ENCODE measurements around the gene GREB1. TPM values are rescaled to one million over a fixed set of nuclear protein-coding genes. Genes with fewer than 3 reads are reported as not detected.

The GREB1 gene
- total RNA-seq, 1 experiment from 2014 or later: 1.8 TPM

DNA sequence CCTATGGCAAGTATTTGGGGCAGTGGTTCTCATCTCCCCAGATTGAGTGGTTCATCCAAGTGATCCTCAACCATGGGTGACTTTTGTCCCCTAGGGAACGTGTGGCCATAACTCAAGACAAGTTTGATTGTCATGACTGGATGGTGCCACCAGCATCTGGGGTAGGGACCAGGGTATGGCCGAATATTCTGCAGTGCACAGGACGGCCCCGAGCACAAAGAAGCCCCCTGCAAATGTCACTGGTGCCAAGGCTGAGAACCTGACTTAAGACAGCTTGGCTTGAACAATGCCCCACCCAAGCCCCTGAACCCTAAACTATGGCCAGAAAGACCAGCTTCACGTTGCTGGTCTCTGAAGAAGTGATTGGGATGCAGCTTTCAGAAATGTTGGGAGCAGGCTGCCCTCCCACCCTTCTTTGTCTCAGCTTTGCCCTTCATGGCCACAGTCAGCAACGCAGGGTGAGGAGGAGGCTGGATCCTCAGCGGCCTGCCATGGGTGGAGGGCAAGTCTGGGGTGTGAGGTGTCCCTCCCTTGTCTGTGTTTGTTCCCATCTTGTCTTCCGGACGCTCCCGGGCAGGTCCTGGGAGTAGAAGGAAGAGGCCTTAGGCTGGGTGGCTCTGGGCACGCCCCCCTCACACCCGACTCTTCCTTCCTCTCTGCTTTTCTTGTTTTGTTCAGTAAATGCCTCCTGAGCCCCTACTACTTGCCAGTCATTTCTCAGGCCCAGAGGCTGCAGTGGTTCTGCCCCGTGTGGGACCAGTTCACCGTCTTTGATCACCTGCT is 43.4 kb downstream of the GREB1 start:
- DNase-seq (ENCODE audit: extremely low read depth, low read depth): no peak

- no peak for DNase-seq (ENCODE audit: extremely low read depth, low read depth)
Observed at GRCh38 chr2:11578081-11578948, 44.5 kb downstream of the GREB1 start.

- DNase-seq (ENCODE audit: extremely low read depth, low read depth): no peak
Observed at GRCh38 chr2:11578986-11579774, 45.3 kb downstream of the GREB1 start.

- no peak for DNase-seq (ENCODE audit: extremely low read depth, low read depth)
Observed at GRCh38 chr2:11579867-11580659, 46.2 kb downstream of the GREB1 start.

DNA sequence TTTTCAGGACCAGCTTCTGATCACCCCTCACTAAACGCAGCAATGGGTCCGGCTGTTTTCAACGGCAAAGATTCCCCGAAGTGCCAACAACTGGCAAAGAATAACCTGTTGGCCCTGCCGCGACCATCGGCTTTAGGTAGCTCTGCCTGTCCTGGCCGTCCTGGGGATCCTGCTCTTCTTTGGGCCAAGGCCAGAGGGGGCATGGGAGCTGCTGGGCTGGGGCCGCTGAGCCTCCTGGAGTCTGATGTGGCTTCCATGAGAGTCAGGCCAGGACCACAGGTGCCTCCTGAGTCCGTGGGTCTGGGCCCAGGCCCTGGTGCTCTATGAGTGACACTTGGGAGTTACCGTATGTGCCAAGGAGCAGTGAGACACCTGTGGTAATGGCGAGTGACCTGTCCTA is 46.9 kb downstream of the GREB1 start:
- DNase-seq (ENCODE audit: extremely low read depth, low read depth): no peak

DNA sequence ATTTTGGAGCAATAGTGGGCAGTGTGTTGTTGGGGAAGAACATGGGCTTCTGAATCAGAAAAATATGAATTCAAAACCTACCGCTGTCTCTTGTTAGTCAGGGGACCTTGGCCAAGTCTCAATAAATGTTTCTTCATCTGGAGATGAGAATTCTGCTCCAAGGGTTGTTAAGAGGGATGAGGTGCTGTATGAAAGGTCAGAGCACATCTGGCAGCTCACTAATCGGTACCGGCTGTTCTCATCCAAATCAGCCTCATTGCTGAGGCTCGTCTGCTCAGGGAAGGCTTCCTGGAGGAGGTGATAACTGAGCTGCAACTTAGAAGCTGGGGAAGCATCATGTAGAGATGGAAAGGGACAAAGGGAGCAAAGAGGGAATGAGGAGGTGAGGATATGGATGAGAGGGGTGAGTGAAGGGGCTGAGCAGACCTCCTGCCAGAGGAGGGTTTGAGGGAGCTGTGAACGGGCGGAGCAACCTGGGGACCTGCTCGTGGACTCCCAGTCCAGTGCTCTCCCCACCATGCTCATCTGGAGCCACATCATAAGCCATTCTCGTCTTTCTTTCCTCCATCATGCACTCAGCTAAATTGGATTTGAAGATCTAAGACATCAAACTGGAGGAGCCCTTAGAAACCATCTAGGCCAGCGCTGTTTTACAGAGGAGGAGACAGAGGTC is 47.4 kb downstream of the GREB1 start:
- DNase-seq (ENCODE audit: extremely low read depth, low read depth): no peak

- DNase-seq (ENCODE audit: extremely low read depth, low read depth): no peak
Observed at GRCh38 chr2:11581797-11582611, 48.2 kb downstream of the GREB1 start.

DNA sequence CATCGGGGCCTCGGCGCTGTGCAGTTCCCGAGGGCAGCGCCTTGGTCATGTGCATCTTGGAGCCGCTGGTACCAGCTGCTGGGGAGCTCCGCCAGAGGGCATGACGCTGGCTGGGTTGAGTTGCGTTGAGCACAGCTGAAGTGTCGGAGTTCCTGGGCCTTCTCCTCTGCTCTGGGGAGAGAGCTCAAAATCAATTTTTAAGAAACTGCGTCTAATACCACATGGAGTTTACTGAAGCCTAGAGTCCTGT is 48.7 kb downstream of the GREB1 start:
- no peak for DNase-seq (ENCODE audit: extremely low read depth, low read depth)

DNA sequence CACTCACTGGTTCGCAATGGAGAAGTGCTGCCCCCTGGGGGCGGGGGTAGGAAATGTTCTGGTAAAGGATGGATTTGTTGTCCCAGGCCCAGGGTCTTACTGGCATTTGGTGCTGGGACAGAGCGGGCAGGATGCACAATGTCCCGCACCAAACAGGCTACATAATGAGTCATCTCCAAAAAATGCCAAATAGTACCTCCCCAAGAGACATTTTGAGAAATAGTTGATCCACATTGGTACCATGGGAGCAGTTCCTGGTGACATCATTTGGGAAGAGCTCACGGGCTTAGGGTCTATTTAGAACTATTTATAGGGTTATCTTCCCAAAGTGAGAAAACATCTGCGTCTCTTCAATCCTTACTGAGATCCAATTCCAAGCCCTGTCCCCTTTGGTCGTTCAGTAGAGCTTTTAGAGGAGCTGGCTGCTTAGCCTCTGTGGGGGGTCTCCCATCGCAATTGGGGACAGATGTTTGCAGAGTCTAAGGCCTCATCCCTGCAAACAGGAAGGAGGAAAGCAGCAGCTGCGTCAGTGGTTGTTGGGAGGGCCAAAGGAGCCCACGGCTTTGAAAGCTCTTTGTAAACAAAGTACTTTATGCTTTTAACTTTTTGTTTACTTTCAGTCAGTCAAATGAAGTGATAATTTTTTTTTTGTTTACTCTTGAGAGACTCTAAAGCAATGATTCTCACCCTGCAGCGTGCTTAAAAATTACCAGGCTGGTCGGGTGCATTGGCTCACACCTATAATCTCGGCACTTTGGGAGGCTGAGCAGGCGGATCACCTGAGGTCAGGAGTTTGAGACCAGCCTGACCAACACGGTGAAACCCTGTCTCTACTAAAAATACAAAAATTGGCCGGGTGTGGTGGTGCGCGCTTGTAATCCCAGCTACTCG is 49.3 kb downstream of the GREB1 start:
- DNase-seq (ENCODE audit: extremely low read depth, low read depth): peak; percentile 61

DNA sequence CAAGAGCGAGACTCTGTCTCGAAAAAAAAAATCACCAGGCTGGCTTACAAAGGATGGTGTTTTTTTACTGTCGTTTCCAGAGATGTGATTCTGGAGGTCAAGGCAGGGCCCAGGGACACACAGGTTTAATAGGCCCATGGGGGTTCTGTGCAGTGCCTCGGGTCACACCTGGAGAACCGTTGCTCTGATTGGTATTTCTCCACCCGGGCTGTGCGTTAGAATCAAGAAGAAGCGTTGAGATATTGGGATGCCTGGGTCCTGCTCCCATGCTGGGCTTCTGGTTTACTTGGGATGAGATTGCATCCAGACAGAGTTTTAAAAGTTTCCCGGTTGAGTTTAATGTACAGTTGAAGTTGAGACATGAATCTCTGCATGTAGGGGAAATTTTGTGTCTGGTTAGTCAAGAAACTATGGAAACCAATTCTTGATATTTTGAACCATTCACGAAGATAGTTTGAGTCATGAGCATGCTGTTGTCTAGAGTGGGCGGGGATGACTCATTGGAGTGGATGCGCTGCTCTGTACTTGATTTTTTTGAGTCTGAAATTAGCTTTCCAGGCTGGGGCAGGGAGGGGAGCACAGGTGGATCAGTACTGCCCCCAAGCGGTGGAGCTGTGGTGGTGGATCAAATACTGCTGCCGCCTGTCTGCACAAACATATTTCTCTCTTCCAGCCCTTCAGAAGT is 50.1 kb downstream of the GREB1 start:
- DNase-seq (ENCODE audit: extremely low read depth, low read depth): peak; percentile 55

- DNase-seq (ENCODE audit: extremely low read depth, low read depth): no peak
Observed at GRCh38 chr2:11584525-11585056, 50.7 kb downstream of the GREB1 start.

DNA sequence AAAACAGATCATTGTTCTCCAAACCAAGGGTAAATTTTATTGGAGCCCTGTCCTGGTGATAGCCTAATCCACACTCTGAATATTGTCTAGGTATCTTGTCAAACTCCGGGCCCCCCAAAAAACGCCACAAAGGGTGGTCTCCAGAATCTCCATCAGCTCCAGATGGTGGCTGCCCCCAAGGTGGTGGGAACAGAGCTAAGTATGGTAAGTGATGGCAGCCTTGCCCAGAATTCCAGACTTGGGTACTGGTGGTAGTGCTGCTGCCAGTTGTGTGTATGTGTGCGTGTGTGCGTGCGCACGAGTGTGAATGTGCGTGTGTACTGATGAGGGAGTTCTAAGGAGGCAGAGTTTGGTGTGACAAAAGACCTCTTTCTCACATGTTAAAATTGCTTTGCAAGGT is 51.2 kb downstream of the GREB1 start:
- no peak for DNase-seq (ENCODE audit: extremely low read depth, low read depth)

DNA sequence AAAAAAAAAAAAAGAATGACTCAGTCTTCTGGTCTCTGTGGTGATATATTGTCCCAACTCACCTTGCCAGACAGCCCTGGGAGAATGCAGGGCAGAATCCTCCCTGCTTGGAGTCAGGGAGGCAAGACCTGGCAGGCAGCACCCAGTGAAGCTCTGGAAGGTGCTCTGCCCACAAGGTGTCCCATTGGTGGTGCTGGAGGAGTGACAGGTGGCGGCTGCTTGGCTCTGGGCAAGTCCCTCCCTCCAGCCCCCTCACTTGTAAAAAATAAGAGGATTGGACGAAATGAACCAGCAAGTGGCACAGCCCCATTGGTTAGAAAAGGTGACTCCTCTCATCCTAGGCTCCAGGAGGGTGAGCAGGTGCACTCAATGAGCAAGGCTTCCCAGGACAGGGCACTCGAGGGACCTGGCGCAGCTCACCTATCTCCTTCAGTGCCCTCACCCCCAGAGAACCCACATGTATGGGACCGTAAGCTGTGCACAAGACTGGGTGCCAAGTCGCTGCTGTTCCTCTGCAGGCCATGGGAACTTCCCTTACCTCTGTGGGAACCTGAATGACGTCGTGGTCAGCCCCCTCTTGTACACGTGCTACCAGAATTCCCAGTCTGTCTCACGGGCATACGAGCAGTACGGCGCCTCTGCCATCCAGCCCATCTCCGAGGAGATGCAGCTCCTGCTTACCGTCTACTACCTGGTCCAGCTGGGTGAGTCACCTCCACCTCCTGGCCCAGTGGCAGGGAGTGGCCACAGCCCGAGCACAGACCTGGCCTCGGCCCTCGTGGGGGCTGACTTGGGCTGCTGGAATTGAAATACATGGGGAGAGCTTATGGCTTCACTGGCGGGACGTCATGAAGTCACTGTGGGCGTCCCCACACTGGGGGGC is 54.6 kb downstream of the GREB1 start:
- DNase-seq (ENCODE audit: extremely low read depth, low read depth): no peak

- no peak for DNase-seq (ENCODE audit: extremely low read depth, low read depth)
Observed at GRCh38 chr2:11589316-11589940, 55.6 kb downstream of the GREB1 start.

- no peak for DNase-seq (ENCODE audit: extremely low read depth, low read depth)
Observed at GRCh38 chr2:11590193-11590592, 56.3 kb downstream of the GREB1 start.

DNA sequence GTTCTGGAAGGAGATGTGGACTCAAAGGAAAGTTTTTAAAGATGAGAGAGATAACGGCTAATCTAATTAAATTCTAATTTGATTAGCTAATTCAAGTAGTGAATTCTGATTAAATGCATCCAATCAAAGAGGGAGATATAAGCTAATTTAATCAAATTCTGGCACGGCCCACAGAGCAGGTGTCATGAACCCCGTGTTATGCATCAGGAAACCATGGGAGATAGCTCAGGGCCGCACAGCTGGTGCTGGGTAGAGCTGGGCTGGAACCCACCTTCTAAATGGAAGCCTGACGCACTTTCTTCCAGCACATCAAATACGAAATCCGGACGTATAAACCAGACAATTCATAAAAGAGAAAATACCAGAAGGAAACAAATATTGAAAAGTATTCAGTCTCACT is 57.2 kb downstream of the GREB1 start:
- no peak for DNase-seq (ENCODE audit: extremely low read depth, low read depth)

All from NCI-H460 (cell line).